Measurements from ENCODE around the gene UCN2. TPM values are rescaled to one million over a fixed set of nuclear protein-coding genes. Genes with fewer than 3 reads are reported as not detected.
A peak's percentile ranks its signal among the peaks of the same experiment; 100 is the strongest.

Gene UCN2
- polyA plus RNA-seq (2011; rRNA removed) (2.3 and 4.5 TPM in 2 replicates), polyA minus RNA-seq (2011; rRNA and poly(A)+ RNA removed) (1.9 and 3.4 TPM in 2 replicates)

GRCh38 chr3:48563382-48563918 is at the start of gene UCN2:
Gene UCN2 (minus strand): TSS chr3:48563781. CDS start chr3:48563124, 657 bp downstream.
- no peak for TF ChIP-seq CTCF (IDR thresholded peaks at IDR 0.05; ENCODE audit: insufficient read depth, low read depth, low read length)
- CTCF ChIA-PET = interaction anchor here (1.0 kb wide), 2 partner anchors 72 to 100 kb away, joined by 3 to 5 read pairs; partner anchors contain the start of gene SLC26A6
- Histone ChIP-seq H3K27me3 (ENCODE audit: control insufficient read depth, insufficient read depth, low read length) (no peaks in the 10 kb centered on the region), H3K4me3 (ENCODE audit: low read depth, low read length) (no peak within 1 kb of the TSS), H3K36me3 (ENCODE audit: control insufficient read depth, insufficient read depth, low read length) (peaks cover 12% of the 10 kb centered on the region)
- no peak for DNase-seq (ENCODE audit: low read depth)
- POLR2A ChIA-PET = no interaction called here

GRCh38 chr3:48612309-48612708 is 48.7 kb upstream of the UCN2 start:
- POLR2A ChIA-PET = no interaction called here
- no peak for TF ChIP-seq CTCF (IDR thresholded peaks at IDR 0.05; ENCODE audit: insufficient read depth, low read depth, low read length)
- H3K4me3 ChIP-seq (ENCODE audit: low read depth, low read length) = no peak overlapping the region
- H3K27me3 ChIP-seq (ENCODE audit: control insufficient read depth, insufficient read depth, low read length) = no peaks in the 10 kb centered on the region
- CTCF ChIA-PET = interaction anchor here (0.6 to 5.1 kb wide), 8 partner anchors 11 to 176 kb away, joined by 3 to 29 read pairs (median 4); partner anchors contain the start of gene SLC26A6
- DNase-seq (ENCODE audit: low read depth) = no peak
- H3K36me3 ChIP-seq (ENCODE audit: control insufficient read depth, insufficient read depth, low read length) = no peaks in the 10 kb centered on the region; the same call in 1 of the 2 replicates

- Histone ChIP-seq H3K4me3 (ENCODE audit: low read depth, low read length) (peak within 1 kb of the TSS; percentile 90), H3K27me3 (ENCODE audit: control insufficient read depth, insufficient read depth, low read length) (no peaks in the 10 kb centered on the region), H3K36me3 (ENCODE audit: control insufficient read depth, insufficient read depth, low read length) (peaks cover 12% of the 10 kb centered on the region)
- DNase-seq (ENCODE audit: low read depth) = peak; percentile 53
- POLR2A ChIA-PET = no interaction called here
- peak; percentile 78 for TF ChIP-seq CTCF (IDR thresholded peaks at IDR 0.05; ENCODE audit: insufficient read depth, low read depth, low read length)
- CTCF ChIA-PET = interaction anchor here (0.6 to 5.1 kb wide), 7 partner anchors 11 to 97 kb away, joined by 3 to 29 read pairs (median 3); partner anchors contain the start of gene SLC26A6
Measured at GRCh38 chr3:48609088-48610005, 45.8 kb upstream of the UCN2 start, which contains the start of gene UQCRC1. Gene UQCRC1 (minus strand): TSS chr3:48609646. CDS start chr3:48609620, 26 bp downstream.

GRCh38 chr3:48607519-48607918 is 43.9 kb upstream of the UCN2 start:
- POLR2A ChIA-PET = no interaction called here
- Histone ChIP-seq H3K27me3 (ENCODE audit: control insufficient read depth, insufficient read depth, low read length) (no peaks in the 10 kb centered on the region), H3K36me3 (ENCODE audit: control insufficient read depth, insufficient read depth, low read length) (peaks cover 30% of the 10 kb centered on the region), H3K4me3 (ENCODE audit: low read depth, low read length) (no peak overlapping the region)
- no peak for TF ChIP-seq CTCF (IDR thresholded peaks at IDR 0.05; ENCODE audit: insufficient read depth, low read depth, low read length)
- CTCF ChIA-PET = interaction anchor here (0.8 kb wide), 1 partner anchor 50 kb away, joined by 3 read pairs; no protein-coding TSS in a partner anchor
- no peak for DNase-seq (ENCODE audit: low read depth)

- DNase-seq (ENCODE audit: low read depth) = no peak
- ChIA-PET CTCF (interaction anchor here (1.0 to 1.9 kb wide), 4 partner anchors 10 to 62 kb away, joined by 3 to 10 read pairs (median 4); no protein-coding TSS in a partner anchor), POLR2A (no interaction called here)
- no peak for TF ChIP-seq CTCF (IDR thresholded peaks at IDR 0.05; ENCODE audit: insufficient read depth, low read depth, low read length)
- H3K27me3 ChIP-seq (ENCODE audit: control insufficient read depth, insufficient read depth, low read length) = no peaks in the 10 kb centered on the region
- H3K4me3 ChIP-seq (ENCODE audit: low read depth, low read length) = no peak overlapping the region
- H3K36me3 ChIP-seq (ENCODE audit: control insufficient read depth, insufficient read depth, low read length) = peaks cover 54% of the 10 kb centered on the region
Measured at GRCh38 chr3:48601622-48601994, 38.0 kb upstream of the UCN2 start.

Measured in BJ (cell line).